ENCODE measurements around the gene DRD1. TPM values are rescaled to one million over a fixed set of nuclear protein-coding genes. Genes with fewer than 3 reads are reported as not detected.

Gene DRD1
- not detected for polyA plus RNA-seq (ENCODE audit: insufficient read length in 3 of 3)

DNA sequence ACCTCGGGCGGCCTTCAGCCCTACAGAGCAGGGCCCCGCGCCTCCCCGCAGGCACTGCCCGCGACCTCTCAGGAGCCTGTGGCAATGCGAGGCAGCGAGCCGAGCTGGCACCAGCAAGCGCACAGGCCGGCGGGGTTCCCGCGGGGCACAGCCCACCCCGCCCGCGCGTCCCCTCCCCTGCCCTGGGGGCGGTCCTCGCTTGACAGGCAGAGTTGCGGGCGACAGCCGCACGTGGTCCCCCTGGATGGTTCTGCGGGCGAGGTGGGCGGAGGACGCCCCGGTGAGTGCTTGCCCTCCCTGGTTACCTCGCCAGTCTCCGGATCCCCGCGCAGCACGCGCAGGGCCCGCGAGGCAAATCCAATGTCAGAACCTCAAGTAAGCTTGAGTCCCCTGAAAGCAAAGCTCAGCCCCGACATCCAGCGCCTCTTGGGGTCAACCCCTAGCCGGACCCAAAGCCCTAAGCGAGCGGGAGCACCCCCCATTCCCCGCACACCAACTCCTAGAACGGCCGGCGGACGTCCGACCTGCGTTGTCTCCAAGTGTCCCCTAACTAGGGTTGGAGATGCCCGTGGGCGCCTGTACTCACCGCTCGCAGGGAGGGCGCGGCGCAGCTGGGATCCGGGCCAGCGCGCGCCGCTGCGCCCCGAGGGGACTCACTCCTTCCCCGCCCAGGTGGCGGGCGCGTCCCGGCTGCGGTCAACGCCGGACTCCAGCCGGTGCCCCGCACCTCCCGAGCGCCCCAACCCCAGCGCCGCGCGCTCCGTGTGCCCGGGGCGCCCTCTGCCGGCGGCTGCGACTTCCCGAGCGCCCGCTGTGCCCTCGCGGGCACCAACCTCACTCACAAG lies at the start of gene DRD1:
TSS of gene DRD1 (minus strand) at position 123 of the 845 bp plus-strand sequence. CDS start 1,083 bp downstream, outside the sequence.
- DNase-seq (ENCODE audit: low read depth in 3 of 3, low spot score in 2 of 3) = no peak

DNA sequence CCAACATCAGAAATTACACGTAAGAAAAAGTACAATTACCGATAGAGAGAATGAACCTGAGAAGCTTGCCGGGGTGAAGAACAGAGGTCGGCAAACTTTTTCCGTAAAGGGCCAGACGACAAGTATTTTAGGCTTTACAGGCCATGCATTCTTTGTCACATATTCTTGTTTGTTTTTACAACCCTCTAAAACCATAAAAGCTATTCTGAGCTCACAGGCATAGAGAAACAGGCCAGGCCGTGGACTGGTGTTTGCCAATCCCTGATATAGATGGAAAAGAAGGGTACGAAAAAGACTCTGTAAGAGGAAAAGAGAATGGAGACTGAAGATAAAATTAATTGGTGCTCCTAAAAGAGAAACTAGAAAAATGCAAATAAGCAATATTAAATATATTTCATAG lies 49.7 kb upstream of the DRD1 start:
- DNase-seq (ENCODE audit: low read depth in 3 of 3, low spot score in 2 of 3) = no peak

DNA sequence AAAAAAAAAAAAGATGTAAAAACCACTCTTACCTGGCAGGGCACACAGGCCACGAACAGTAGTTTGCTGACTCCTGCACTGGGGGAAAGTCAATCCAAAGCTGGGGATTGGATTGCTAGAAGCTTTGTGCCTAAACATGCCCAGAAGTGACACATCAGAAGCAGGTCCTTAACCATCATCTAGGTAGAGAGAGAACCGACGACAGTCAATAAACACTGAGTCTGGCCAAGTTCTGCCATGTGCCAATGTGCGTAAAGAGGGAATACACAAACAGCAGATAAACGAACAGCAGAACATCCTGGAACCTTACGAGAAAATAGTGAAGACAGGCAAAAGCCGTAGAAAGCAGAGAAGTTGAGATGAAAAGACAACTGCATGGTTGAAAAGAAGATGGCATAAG lies 49.3 kb upstream of the DRD1 start:
- DNase-seq (ENCODE audit: low read depth in 3 of 3, low spot score in 2 of 3) = no peak

DNA sequence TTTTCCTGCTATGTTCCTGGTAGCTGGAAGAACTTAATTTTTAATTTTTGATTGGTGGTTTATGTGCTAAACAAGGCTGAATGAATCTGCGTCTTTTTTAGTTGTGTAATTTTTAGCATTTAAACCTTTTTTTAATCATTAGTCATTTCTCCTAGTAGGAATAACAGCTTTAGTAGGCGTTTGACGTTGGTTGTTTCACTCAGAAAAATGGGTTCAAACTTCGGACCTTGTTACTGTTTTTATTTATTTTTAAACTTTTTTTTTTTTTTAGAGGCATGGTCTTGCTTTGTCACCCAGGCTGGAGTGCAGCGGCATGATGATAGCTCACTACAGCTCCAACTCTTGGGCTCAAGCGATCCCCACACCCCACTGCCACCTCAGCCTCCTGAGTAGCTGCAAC lies 47.2 kb upstream of the DRD1 start:
- DNase-seq (ENCODE audit: low read depth in 3 of 3, low spot score in 2 of 3) = no peak

DNA sequence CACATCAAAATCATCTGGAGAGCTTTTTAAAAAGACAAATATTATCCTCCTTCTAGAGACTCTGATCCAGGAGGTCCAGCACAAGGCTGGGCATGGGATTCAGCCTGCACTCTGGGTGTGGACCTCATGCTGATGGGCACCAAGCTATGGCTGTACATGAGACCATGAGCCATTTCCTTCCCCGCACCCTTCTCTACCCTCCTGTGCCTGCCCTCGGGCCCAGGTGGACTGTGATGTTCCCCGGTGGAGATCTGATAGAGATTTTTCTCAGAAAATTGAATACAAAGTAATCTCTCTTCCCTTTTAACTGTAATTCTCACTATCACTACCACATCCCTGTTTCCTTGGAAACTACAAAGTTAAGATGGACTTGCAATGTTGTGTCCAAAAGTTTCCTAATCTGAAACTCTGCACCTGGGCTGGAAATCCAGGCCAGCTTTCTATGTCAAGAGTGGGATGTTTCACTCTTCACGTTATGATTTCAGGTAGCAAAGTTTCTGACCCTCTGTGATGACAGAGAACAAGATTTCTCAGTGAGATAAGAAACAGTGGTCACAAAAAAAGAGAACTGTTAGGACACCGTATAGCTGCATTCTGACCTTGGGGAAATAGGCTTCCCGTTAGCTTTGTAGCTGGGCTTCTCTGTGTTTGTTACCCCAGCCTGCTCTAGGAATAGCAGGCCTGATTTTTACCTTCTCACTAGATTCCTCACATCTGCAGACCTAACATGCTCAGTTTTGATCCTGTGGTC lies 45.9 kb upstream of the DRD1 start:
- no peak for DNase-seq (ENCODE audit: low read depth in 3 of 3, low spot score in 2 of 3)

DNA sequence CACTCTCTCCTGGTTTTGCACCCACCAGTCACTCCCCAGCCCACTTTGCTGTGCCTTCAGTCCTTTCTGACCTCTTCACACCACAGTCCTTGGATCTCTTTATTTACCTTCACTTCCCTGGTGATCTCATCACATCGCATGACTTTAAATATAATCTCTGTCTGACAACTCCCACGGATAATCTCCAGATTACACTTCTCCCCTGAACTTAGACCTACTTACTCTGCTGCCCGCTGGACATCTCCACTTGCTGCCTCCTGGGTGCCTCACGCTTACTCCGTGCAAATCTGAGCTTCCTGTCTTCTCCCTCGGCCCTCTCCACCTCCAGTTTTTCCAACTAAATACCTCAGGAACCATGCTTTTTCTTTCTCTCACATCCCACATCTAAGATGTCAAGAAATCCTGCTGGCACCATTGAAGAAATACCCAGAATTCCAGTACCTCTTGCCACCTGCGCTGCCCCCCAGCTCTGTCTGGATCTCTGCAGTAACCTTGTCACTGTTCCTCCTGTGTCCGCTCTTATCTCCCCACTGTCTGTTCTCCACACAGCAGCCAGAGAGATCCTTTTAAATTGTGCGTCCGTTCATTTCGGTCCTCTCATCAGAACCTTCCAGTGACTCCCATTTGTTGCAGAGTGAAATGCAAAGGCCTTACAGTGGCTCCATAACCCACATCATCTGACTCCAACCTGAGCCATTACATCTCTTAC lies 43.7 kb upstream of the DRD1 start:
- no peak for DNase-seq (ENCODE audit: low read depth in 3 of 3, low spot score in 2 of 3)

DNA sequence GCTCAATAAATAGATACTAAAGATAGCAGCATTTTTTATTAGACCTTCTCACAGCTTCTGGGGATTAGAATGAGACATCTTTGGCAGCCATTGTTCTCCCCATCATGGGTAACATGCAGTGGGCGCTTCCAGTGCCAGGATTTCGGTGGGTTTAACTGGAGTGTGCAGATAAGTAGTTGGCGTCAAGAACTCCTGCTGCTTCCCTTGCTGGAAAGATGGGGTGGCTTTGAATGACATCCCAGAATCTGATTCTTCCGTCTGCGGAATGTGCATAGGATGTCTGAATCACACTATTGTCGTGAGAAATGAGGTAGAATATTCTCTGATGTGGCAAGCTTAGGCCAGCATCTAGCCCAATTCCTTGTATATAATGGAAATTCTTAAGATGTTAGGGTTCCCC lies 41.6 kb upstream of the DRD1 start:
- no peak for DNase-seq (ENCODE audit: low read depth in 3 of 3, low spot score in 2 of 3)

DNA sequence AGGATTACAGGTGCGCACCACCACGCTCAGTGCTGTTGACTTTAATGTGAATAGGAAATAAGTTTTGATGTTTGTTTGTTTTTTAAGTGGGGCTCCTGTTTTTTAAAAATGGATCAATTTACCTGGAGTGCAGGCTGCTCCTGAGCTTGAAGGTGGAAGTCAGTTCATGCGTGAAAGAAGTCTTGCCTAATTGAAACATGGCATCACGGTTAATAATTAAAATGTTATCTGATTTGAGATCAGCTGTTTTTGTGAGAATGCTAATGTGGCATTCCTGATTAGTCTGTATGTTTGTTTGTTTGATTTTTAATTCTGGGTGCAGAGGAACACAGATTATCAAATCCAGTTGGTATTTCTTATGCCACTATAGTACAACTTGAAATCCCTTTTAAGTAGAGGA lies 40.8 kb upstream of the DRD1 start:
- peak in 1 of 3 donors; percentile 12 for DNase-seq (ENCODE audit: low read depth in 3 of 3, low spot score in 2 of 3)

DNA sequence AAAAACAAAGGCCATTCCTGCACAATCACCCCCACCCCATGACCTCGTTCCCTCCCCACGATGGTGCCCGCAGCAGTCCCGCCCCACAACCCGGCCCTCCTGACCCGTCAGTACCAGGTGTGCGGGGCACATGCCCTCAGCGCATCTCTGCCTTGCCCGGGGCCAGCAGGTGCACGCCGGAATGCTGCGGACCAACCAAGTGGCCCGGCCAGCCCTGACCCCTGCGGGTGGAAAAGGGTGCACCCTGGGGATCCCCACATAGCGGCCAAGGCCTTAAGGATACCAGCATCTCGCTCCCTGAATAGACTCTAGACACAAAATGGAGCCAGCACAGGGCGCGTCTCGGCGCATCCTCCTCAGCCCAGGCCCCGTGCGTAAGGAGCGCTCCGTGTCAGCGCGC lies 40.3 kb upstream of the DRD1 start:
- DNase-seq (ENCODE audit: low read depth in 3 of 3, low spot score in 2 of 3) = no peak

DNA sequence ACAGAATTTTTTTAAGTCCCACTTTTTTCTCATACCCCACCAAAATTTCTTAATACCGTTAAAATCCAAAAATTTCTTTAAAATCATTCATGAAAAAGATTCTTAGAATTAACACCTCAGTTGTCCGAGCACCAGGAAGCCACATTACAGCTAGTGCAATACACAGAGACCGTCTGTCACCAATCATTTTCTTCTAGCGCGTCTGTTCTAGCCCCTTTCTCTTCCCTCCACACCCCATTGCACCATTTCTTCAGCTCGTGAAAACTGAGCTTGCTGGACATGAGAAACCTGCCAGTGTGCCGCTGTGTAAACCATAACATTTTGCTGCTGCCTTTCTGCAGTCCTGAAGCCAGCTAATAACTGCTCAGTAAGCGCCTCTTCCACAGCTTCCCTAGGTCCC lies 39.4 kb upstream of the DRD1 start:
- DNase-seq (ENCODE audit: low read depth in 3 of 3, low spot score in 2 of 3) = no peak

DNA sequence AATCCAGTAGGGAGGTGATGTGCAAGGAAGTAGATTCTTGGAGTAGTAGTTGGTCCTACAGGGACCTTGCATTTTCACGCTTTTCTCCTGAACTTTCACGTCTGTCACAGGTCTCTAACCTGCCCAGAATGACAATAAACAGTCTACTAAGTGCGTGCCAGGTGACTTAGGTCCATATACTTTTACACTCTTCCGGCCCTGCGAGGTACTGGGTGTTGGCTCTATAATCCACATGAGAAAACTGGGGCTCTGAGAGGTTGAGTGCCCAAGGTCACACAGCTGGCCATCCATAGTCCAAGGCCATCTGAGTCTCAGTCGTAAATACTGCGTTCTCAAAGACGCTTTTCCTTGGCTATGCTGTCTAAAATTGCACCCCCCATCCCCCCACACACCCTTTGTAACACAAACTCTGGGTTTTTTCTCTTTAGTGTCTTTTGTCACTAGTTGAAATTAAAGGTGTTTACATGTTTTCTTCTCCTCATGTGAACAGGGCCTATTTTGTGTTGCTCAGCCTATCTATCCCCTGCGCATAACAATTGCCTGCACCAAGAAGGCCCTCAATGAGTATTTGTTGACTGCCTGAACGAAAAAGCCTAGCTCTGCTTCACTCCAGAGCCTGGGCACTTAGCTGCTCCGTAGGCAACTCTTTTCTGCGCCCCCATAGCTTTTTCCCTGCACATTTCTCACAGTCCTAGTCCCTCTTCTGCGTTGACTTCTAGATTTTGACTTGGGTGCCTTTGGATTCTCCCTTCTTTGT lies 35.3 kb upstream of the DRD1 start:
- DNase-seq (ENCODE audit: low read depth in 3 of 3, low spot score in 2 of 3) = no peak

DNA sequence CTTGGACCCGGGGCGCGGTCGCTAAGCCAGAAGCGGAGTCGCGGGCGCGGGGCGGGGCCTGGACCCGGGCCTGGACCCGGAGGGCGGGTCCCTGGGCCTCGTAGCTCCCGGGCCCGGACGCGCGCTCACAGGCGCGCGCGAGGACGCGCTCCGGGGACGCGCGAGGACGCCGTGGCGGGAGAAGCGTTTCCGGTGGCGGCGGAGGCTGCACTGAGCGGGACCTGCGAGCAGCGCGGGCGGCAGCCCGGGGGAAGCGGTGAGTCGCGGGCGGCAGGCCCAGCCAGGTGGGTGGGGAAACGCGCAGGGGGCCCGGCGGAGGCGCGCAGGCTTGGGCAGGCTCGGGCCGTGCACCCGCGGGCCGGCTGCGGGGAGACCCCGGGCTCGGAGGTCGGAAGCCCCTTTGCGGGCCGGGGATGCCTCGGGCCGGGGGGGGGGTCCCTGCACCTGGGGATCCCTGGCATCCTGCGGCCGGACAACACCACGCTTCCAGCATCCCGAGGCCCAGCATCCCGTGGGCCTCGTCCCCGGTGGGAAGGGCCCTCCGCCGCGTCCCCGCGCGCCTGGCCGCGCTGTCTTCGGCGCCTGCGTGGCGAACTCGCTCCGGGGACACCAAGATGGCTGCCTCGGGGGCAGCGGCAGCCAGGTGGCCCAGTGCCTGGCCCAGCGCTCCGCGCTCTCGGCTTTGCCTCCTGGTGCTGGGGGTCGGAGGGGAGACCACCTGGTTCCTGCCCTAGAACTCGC lies 34.6 kb upstream of the DRD1 start, which contains the start of gene SFXN1:
TSS of gene SFXN1 (plus strand) at position 177 of the 741 bp plus-strand sequence. CDS start 13,544 bp downstream, outside the sequence.
- peak in 2 of 3 donors; percentile 66 to 74 for DNase-seq (ENCODE audit: low read depth in 3 of 3, low spot score in 2 of 3)

DNA sequence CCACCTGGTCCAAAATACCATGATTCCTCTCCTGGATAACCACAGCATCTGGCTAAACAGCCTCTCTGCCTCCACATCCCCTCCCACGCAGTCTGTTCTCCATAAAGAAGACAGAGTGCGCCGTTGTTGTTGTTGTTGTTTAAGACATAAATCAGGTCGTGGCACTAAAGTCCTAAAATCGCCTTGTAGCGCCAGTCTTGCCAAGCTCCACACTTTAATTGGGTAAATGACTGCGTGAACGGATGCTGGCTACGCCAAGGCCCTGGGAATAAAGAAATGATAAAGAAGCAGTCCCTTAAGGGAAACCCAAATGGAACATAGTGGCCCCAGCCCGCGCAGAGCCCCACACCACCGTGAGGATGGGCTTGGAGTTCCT lies 34.0 kb upstream of the DRD1 start:
- peak in 1 of 3 donors; percentile 19 for DNase-seq (ENCODE audit: low read depth in 3 of 3, low spot score in 2 of 3)

DNA sequence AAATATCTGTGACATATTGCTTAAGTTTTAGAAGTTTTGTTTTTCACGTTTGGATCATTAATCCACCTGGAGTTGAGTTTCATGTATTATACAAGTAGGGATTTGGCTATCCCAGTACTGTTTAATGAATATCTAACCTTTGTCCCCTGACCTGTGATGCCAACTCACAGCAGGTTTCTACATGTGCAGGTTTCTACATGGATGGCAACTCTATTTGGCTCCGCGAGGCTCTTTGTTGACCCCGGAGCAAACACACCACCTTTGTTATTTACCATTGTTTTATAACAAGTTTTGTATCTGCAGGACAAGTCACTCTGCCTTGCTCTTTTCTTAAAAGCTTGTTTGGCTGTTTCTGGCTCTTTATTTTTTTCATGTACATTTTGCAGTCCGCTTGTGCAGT lies 33.5 kb upstream of the DRD1 start:
- no peak for DNase-seq (ENCODE audit: low read depth in 3 of 3, low spot score in 2 of 3)

DNA sequence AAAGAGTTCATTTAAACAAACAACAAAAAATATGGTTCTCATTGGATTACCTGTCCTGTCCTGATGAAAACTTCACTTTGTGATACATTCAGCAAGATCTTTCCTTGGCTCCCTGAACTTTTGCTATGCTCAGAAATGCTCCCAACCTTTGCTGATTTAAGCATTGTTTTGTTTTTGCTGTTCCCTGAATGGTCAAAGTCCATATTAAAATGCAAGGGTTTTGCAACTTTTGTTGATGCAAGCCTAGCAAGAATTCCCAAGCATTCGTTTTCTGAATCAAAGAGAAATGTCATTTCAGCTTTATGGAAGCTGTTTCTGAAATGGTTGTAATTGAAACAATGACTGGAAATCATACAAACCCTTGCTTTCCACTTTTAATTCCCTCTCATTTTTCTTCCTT lies 31.3 kb upstream of the DRD1 start:
- DNase-seq (ENCODE audit: low read depth in 3 of 3, low spot score in 2 of 3) = no peak

DNA sequence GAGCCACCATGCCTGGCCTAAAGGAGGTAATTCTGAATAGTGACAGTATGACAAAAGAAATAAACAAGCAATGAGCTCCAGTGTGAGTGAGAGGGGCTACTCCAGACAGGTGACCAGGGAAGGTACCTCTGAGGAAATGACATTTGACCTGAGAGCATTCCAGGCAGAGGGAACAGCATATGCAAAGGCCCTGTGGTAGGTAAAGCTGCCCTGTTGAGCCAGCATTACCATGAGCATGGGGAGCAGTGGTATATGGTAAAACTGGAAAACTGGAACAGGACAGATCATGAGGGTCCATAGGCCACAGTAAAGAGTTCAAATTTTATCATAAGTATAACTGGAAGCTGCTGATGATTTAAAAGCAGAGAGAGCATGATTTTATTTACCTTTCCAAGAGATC lies 28.4 kb upstream of the DRD1 start:
- no peak for DNase-seq (ENCODE audit: low read depth in 3 of 3, low spot score in 2 of 3)

DNA sequence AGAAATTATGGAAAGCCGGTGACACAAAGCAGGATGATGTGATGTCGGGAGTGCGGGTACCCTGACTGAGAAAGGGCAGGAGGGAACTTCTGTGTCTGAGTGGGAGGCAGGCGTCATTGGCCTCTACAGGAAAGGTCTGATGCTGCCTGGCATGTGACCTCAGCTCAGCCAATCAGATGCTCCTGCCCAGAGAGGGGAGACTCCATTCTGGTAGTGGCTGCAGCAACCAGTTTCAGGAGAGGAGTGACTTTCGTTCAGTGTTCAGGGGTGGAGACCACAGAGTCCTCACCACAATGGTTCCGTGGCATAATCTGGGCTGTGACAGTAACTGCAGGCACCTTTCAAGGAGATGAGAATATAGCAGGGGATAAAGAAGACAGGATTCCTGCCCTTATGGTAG lies 27.6 kb upstream of the DRD1 start:
- no peak for DNase-seq (ENCODE audit: low read depth in 3 of 3, low spot score in 2 of 3)

DNA sequence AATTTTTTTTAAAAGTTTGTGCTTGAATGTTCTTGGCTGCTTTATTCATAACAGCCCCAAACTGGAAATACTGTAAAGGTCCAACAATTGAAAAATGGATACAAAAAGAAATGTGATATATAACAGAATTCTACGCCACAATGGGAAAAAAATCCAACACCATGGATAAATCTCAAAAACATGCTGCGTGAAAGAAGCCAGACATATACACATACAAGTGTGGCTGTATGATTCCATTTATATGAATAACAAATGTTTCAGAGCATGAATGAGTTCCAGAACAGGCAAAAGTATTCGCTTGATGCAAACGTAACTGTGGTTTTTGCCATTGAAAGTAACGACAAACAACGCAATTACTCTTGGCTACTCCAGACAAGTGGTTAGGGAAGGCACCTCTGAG lies 27.2 kb upstream of the DRD1 start:
- DNase-seq (ENCODE audit: low read depth in 3 of 3, low spot score in 2 of 3) = no peak

DNA sequence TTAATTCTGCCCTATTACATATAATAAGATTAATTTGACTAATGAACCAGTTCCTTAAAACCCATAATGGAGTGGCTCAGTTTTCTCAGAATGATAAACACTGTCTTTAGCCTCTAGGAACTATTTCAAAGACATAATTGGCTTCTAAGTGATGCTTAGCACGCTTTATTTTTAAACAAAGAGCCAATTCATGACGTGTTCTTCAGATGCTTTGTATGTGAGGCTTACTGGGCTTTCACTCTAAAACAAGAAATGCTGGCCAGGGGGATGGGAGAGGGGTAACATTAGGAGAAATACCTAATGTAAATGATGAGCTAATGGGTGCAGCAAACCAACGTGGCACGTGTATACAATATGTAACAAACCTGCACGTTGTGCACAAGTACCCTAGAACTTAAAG lies 26.8 kb upstream of the DRD1 start:
- no peak for DNase-seq (ENCODE audit: low read depth in 3 of 3, low spot score in 2 of 3)

DNA sequence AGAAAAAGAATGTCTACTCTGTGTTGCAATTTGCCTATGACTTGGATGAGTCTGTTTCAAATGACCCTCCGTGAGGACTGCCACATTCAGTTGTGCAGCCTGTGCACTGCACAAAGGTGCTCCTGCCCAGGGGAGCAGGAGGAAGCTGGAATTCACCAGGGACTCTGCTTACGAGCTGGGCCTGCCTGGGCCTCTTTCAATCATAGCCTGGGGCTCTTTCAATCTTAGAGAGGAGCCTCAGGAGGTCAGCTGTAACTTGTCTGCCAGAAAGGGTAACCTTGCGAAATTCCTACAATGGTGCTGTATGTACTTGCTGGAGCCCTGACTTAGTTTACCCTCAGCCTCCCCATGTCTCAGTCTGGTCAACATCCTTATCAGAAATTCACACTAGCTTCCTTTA lies 25.9 kb upstream of the DRD1 start:
- DNase-seq (ENCODE audit: low read depth in 3 of 3, low spot score in 2 of 3) = no peak

All from right renal cortex interstitium (tissue), 3 donors.